Right forelimb (tissue), 1 donor: Measurements from ENCODE around the gene TRIO.

Experiments used
- DNase-seq: peaks from one replicate; pipeline ENCODE4 v3.0.0-alpha.2; 2018

TRIO gene

DNA sequence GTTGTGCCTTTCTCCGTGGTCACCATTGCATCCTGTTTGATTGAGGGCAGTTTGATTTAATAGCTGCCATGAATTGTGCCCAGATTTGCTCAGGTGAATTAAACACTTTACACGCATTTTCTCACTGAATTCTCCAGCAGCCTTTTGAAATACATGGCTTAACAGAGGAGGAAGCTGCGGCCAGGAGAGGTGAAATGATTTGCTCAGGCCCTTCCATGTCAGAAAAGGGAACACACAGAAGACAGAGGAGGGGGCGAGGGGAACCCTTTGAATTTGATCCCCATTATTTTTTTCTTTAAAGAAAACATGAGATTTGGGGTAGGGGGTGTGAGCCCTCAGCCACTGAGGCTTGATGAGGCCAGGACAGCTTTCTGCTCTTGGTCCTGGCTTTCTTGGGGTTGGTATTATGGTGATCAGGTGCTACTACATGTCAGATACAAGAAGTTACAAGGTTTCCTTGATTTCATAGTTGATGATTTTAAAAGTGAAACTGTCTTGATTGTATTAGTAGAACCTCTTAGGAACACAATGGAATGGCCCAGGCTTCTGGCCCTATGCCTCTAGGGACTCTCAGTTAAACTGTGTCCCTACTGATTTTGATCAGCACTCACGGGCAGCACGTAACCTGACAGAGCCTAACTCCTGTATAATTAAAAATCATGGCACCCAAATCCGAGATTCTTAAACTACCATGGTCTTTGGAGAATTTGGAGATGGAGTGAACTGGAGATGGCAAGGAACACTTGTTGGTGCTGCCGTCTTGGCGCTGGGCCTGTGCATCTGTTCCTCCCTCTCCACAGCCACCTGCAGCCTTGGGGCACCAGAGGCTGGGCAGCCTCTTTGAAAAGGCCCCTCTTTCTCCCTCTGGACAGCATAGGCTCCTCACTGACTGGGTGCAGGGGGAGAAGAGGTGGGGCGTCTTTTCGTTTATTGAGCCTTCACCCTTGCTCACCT, 107.9 kb downstream of the TRIO start:
- DNase-seq: no peak

DNA sequence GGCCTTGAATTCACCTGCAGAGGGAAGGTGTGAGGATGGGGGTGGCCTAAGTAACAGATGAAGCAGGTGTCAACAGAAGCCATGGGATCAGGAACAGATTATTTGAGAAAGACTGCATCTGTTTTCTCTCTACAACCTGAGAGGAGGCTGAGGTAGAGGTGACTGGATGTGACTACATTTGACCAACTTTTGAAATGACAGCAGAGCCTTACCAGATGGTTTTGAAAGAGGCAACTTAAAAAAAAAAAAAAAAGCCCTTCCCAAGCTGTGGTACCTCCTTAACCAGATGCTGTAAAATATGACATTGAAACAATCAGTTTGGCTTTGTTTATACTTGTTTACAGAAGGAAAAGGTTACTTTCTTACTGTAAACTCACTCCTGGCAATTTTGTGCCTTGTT, 108.6 kb downstream of the TRIO start:
- DNase-seq: no peak

DNA sequence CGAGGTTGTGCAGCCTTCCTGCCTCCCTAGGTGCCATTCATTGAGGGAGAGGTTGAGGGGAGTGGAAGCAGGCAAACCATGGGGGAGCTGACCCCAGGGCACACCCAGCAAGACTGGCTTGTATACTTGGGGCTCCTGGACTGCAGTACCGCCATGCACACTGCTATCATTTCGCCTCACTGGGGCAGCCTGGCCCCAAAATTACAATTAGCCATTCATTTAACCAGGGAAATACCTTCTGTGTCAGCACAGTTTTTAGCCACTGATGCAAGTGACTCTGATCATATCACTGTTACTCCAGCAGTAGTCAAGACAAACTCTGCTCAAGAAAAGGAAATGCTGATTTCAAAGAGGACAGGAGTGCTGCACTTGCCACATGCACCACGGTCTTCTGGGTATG, 109.7 kb downstream of the TRIO start:
- no peak for DNase-seq

DNA sequence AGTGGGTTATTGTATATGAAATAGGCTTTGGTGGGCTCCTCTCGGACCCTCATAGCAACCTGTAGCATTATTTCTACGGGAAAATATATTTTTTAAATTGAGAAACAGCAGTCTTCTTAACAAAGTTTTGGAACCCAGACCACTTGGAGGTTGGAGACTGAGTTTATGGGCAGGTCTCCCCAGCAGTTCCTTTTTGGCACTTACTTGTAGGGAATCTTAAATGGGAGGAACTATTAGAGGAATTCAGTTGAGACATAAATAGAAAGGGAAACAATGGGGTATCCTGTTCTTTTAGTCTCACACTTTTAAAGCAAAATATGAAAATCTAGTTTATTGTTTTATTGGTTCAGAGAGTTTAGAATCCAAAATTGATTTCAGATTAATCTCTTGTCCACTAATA, 111.5 kb downstream of the TRIO start:
- no peak for DNase-seq

DNA sequence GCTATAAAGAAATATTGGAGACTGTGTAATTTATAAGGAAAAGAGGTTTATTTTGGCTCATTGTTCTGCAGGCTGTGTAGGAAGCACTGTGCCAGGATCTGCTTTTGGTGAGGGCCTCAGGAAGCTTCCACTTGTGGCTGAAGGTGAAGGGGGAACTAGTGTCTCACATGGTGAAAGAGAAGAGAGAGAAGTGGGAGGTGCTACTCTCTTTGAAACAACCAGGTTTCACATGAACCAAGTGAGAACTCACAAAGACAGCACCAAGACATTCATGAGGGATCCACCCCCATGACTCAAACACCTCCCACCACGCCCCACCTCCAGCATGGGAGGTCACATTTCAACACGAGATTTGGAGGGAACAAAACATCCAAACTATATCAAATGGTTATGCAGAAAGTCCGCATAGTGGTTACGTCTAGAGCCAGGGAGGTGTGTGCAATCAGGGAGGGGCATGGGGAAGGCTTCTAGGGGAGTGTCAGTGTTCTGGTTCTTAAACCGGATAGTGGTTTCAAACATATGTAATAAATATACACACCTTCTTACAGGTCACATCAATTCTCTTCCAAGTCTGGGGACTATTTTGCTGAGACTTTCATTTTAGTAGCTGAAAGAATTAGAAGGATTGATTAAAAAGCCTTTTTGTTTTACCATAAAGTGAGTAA, 113.0 kb downstream of the TRIO start:
- no peak for DNase-seq

DNA sequence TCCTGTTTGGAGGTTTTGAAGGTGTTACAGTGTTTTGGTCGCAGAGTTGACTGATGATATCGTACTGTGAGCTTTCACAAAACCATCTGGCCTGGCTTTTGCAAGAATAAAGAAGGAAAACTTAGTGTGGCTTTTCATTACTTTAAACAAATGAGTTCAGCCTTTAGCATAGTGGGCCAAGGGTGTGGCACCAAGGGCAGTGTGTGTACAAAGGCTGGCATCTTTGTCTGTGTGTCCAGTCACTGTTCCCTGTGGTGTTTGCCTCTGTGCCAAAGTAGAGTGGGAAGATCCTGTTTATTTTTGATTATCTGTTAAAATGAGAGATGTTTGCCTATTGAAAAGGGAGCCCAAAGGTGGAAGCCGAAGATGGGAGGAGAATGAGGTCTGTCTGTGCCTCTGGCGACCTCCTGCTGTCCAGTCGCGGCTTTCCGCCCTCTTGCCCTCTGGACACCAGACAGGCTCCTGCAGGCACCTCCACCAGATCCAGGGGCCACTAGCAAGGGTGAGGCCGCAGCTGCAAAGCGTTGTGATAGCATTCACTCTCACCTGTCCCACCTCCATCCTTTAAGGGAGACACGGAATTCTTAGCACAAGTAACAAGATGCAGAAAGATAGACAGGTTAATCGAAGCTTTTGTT, 113.7 kb downstream of the TRIO start:
- DNase-seq: no peak

DNA sequence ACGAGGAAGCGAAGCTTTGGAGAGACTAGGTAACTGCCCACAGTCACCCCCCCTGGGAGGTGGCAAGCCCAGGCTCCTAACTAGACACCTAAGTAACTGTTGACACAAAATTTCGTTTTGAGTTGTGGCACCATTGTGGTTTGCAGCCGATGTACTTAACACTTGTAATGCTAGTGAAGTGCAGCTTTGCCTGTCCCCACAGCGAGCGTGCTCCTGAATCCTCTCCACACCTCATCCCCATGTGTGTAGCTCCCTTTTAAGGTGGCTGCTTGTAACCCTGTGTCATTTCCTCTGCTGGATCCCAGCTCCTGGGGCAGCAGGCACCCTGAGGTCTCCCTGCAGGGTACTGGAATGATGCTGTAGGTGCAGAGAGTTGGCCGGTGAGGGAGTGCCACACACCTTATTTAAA, 114.9 kb downstream of the TRIO start:
- no peak for DNase-seq

DNA sequence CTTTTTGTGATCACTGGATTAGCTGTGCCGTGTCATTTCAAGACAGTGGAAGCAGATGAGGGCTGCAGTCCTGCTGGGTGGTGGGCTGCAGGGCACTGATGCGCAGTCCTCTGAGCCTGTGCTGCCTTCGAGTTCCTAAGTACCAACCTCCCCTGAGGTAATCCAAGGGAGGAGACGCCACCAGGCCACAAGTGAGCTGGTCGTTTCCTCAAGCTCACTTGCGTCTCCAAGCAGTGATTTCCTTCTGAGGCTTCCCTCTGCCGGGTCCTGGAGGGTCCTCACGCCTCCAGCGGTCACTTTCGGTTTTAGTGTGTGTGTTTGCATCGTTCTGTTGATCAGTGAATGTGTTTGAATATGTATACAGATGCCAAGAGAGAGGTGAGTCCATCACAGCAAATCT, 115.7 kb downstream of the TRIO start:
- DNase-seq: no peak

DNA sequence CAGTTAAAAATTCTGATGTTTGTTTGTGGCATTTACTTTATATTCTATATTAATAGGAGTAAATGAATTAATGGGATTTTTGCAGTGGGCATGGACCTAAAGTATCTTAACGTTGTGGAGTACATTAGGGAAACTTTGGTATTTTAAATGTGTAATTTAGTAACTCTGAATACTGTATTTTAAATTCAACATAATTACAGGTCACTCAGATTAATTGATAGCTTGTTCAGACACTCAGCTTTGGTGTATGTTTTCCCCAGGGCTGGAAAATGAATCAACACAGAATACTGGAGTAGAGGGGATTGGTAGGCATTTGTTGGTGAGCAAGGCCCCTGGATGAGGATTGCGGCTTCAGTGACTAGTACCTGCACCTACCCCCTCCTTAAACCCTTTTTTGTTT, 117.5 kb downstream of the TRIO start:
- no peak for DNase-seq

DNA sequence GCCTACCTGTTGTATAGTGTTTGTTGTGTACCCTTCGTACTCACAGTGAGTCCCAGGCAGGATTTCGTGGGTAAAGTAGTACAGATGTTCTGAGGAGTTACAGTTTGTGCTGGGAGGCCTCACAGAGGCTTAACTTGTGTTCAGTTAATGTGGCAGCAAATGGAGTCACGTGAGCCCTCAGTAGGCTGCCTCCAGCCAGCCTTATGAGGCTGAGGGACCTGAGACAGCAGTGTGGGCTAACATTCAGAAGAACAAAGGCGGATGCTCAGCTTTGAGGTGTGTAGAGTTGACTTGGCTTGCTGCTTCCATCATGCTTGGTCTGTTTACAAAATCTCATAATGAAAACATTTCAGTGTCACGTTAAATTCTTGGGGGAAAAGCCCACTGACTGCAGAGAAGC, 118.1 kb downstream of the TRIO start:
- DNase-seq: no peak

DNA sequence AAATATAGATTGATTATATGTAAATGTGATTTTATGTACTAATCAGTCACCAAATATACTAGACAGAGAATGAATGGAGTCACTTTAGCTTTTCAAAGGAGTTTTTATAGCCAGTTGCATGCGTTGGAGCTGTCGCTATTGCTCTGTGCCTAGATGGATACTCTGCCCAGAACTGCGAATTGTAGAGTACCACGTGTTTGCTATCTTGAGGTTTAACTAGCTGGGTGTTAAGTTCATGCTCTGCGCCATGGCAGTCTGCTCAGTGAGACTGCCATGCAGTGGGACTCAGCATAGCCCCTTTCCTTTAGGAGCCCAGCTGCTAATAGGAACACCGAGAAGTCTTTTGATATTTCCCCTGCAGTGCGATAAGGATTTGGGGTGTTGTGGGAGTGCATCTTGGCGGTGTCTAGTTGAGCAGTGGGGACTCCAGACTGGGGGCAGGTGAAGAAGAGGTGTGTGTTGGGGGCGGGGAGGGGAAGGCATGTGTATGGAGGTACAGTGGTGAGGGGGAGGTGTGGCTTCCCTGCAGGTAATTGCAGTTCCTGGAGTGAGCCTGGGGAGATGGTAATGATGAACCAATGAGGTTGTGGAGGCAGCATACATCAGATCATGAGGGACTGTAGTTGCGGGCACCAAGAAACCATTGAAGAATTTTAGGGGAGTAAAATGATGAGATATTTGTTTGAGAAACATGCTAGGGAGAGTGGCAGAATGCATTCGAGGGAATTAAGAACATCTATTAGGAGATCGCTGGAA, 118.9 kb downstream of the TRIO start:
- no peak for DNase-seq

DNA sequence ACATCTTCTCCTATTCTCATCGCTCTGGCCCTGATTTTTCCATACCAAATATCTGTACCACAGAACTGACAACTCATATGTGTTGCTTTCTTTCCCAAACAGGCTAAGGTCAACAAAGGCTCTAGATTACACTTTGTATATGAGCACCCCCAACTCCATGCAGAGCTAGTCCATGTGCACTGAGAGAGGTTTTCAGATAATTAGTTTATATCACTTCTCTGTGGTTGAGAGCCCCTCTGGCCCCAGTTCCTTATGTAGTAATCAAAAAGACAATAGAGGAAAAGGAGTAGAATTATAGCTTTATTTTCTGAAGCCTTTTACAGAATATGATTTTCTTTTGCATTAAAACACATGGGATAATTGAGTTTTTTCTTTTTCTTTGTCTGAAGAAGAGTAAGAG, 120.0 kb downstream of the TRIO start:
- no peak for DNase-seq

DNA sequence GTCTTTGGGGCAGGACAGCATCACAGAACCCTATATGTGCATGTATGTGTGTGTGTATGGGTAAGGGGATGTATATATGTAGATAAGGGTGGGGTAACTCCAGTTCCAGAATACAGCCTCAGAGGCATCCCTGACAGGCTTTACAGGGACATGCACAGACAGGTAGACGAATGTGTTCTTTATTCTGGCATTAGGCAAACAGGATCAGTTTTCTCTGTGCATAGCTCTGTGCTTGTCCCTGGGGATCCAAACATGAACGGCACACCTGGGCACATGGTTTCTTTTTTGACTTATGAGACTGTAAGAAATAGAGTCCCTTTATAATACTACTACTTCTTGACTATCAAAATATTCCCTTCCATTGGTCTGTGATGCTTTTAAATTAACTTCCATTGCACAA, 120.6 kb downstream of the TRIO start:
- no peak for DNase-seq

DNA sequence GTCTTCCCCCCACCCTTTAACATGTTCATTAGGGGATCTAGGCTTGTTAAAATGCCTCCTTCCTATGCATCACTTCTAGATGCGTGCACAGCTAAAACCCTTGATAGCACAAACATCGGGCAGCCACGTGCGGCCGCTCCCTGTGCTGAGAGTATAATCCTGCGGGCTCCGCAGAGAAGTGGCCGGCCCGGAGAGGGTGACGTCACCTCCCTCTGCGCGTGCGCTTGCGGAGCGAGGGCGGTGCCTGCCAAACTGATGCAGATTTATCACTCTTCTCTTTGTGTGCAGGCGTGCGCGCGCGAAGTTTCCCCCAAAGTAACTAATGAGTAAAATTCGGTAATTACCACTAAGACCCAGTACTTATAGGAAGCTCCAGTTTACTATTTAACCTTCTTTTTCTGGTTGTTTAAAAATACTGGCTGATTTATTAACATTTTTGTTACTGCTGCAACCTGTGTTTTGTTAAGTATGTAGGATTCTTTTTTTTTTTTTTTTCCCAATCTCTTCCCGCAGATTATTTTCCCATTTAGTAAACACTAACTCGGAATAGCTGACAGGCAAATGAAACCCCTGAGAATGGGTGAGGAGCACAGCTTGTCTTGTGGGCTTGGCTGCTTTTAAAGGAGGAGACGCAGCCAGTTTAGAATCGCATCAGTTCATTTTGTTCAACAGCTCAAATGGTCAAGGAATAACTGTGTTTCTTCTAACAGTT, 121.6 kb downstream of the TRIO start:
- peak; percentile 91 for DNase-seq

DNA sequence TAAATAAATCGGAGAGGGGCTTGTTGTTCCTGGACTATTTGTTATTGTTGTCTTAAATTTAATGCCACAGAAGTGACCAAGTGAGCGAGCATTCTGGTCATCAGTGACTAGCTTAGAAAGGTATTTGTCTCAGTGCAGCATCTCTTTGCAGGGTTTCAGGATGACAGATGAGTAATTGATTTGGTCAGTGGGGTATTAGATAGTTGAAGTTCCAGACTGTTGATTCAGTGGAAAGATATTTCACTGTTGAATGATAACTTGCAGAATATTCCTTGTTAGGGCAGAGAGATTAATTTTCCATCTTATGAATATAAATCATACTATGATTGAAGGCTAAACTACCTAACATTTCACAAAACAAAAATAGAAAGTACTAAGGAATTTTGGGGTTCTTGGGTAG, 122.4 kb downstream of the TRIO start:
- DNase-seq: no peak

DNA sequence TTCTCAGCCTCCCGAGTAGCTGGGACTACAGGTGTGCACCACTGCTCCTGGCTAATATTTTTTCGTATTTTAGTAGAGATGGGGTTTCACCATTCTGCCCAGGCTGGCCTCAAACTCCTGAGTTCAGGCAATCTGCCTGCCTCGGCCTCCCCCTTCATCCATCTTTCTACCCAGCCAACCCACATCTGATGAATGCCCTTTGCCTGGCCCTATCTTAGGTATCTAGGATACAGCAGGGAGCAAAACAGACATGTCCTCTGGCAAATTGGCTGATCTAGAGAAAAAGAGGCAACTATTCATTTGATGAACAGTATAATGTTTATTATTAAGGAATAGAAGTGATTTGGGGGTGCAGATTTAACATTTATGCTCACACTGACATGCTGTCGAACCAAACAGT, 123.0 kb downstream of the TRIO start:
- DNase-seq: no peak

DNA sequence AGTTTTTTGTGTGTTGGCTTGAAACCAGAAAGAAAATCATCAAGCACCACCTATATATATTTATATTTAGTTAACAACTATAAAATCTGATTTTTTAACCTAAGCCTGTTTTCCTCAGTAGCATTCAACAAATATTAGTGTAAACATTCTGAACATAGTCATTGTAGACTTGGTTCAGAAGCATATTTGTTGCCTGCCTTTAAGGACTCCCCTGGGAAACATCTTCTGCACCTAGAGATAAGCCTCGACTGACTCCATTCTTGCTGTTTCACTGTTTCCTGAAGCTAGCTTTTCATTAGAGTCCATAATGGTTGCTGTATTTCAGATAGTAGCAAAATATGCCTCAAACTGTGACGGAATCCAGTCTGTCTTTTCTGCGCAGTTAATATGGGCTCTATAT, 123.5 kb downstream of the TRIO start:
- no peak for DNase-seq

DNA sequence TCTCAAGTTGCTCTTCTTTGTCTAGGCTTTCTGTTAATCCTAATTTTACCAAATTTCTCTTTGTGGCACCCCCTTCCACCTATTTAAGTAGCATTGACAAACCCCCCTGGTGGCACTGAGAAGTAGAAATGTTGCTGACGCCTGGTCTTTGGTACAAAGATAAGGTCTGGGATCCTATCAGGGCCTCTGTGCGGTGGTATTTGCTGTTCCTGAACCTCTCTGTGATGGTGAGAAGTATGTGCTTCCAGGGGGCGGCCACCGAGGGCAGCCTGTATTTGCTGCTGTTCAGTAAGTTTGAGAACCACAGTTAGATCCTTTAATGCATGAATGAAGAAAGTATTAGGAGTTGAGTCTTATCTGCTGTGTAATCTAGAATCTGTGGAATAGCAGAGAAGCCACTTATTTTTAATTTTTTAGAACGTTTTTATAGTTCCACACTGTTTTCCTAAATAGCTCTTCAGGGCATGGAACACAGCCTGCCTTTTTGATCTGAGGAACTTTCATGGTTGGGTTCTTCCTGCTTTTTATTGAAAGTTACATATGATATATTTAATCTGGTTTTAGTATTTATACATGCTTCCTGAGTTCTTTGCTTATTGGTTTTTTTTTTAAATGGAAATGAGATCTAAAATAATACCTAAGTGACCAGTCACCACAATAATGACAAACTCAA, 124.2 kb downstream of the TRIO start:
- no peak for DNase-seq

DNA sequence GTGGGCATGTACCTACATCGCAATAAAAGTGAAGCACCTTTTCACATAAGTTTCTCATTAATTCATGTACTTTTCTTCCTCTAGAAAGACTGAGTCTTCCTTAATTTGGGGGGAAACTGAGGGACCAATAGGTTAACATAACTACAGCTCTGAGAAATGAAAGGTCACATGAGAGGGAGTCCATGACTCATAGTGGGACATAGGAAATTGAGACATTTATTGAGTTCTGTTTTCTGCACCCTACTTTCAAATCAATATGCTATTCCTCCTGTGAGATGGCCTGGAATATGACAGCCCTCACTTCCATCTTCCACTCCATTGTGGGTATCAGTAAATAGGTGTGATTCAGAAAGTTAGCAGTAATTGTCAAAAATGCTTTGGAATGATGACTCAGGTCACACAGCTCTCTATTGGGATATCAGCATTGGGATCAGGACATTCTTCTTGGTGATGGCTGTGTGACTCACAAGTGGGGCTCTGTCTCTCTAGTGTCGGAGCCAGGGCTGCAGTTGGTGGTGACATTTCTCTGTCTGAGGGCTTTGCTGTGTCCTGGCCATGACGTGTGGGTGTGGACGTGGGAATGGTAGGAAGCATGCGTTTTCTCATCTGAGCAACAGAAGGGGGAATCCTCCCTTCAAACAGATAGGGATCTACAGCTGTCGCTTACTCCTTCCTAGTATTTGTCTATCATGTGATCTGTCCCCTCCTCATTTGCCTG, 125.0 kb downstream of the TRIO start:
- DNase-seq: no peak

DNA sequence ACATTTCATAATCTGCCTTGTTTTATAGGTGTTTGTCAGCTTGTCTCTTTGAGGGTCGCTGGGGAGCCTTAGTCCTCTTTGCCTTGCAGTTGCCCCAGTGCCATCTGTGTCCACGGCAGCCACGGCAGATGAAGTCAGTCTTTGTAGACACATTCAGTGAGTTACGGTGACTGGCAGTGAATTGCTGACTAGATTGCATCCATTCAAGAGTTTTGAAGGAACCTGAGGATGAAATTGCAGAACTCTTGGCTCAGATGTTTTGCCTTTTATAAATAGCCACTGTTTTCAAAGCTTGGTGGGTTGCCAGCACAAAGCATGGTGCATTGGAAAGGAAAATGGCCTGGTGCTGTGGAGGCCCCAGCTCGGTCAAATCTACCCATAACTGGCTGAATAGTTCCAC, 125.6 kb downstream of the TRIO start:
- no peak for DNase-seq

DNA sequence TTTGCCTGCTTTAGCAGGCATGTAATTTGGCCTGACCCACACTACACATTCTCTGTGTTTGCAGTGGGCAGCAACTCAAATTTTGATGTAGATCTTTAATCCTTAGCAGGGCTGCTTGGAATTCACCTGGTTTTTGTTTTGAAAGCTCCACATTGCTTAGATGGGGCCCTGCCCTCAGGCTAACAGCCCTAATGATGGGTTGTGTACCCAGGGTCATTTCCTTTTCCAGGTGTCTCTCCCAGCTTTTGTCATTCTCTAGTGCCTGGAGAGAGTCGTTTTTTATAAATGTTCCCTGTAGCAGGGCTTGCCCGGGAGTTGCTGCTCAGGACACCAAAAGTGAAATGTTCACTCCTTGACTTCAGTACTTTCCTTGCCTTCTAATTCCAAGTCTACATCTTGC, 126.3 kb downstream of the TRIO start:
- DNase-seq: no peak
